GM18873 (cell line): ENCODE data around the gene CTXN1.

Source experiments
- ATAC-seq: cut with Tn5 transposase; IDR thresholded peaks from one replicate; pipeline ENCODE4 v1.9.1; 2021; ENCODE audit warnings: mild to moderate bottlenecking, moderate library complexity, moderate number of reproducible peaks; ENCODE audit not compliant: unreplicated experiment, low FRiP score

Gene CTXN1

GRCh38 chr19:7883105-7883504, 42.8 kb downstream of the CTXN1 start:
- no peak for ATAC-seq

- no peak for ATAC-seq
Measured at GRCh38 chr19:7881910-7882309, 44.0 kb downstream of the CTXN1 start.

- ATAC-seq: no peak
Measured at GRCh38 chr19:7879836-7880235, 46.1 kb downstream of the CTXN1 start.

DNA sequence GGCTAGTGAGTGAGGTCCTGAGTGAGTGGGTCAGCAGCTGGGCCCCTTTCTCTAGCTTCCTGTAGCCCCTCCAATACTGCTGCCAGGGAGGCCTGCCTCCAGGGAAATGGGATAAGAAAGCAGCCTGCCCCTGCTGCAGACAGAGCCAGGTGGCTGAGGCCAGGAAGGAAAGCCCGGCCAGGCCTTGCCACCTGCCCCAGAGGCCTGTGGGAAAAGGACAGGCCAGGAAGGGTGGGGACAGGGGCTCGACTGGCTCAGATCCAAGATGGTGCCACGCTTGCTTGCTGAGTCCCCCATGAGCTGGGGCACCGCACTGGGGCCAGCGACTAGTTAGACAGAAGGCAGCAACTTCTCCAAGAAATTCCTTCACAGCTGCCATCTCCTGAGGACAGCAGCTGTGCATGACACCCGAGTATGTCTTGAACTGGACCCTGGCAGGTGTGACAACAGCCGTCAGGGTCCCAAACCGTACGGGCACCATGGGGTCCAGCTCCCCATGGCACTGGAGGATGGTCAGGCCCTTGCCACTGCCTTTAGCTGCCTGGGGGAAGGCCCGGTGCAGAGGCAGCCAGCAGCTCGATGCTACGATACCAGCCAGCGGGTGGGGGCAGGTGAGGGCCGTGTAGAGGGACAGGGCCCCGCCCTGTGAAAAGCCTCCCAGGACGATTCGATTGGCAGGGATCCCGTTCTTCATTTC, 46.7 kb downstream of the CTXN1 start:
- no peak for ATAC-seq

GRCh38 chr19:7877249-7877836, 48.6 kb downstream of the CTXN1 start:
- no peak for ATAC-seq

GRCh38 chr19:7874897-7875273, 51.0 kb downstream of the CTXN1 start:
- no peak for ATAC-seq
